ENCODE measurements around the gene AQP9.
"Not testable (repeated sequence)": the region's sequence is repeated elsewhere in the genome, so short reads cannot be mapped to it uniquely, and the experiment has no call there.

Gene AQP9

GRCh38 chr15:58182460-58183163, 44.4 kb downstream of the AQP9 start:
- DNase-seq = peak; percentile 70

- no peak for DNase-seq
Measured at GRCh38 chr15:58185439-58185838, 47.3 kb downstream of the AQP9 start.

GRCh38 chr15:58189148-58189811, 51.1 kb downstream of the AQP9 start:
- DNase-seq = no peak

GRCh38 chr15:58190419-58190818, 52.2 kb downstream of the AQP9 start:
- no peak for DNase-seq

- not testable (repeated sequence) for DNase-seq
Measured at GRCh38 chr15:58193636-58194035, 55.5 kb downstream of the AQP9 start.

GRCh38 chr15:58200739-58201138, 62.6 kb downstream of the AQP9 start:
- no peak for DNase-seq

- DNase-seq = no peak
Measured at GRCh38 chr15:58201516-58201915, 63.3 kb downstream of the AQP9 start.

- no peak for DNase-seq
Measured at GRCh38 chr15:58203537-58203936, 65.4 kb downstream of the AQP9 start.

GRCh38 chr15:58206151-58206550, 68.0 kb downstream of the AQP9 start:
- DNase-seq = no peak

- DNase-seq = not testable (repeated sequence)
Measured at GRCh38 chr15:58208217-58208616, 70.0 kb downstream of the AQP9 start.

- not testable (repeated sequence) for DNase-seq
Measured at GRCh38 chr15:58209007-58209481, 70.9 kb downstream of the AQP9 start.

GRCh38 chr15:58210031-58210430, 71.8 kb downstream of the AQP9 start:
- DNase-seq = not testable (repeated sequence)

- no peak for DNase-seq
Measured at GRCh38 chr15:58212909-58213526, 74.8 kb downstream of the AQP9 start.

GRCh38 chr15:58213587-58214338, 75.6 kb downstream of the AQP9 start:
- no peak for DNase-seq

- DNase-seq = no peak
Measured at GRCh38 chr15:58214591-58215340, 76.6 kb downstream of the AQP9 start.

GRCh38 chr15:58217460-58217859, 79.3 kb downstream of the AQP9 start:
- no peak for DNase-seq

- DNase-seq = no peak
Measured at GRCh38 chr15:58221591-58222241, 83.5 kb downstream of the AQP9 start.

- DNase-seq = no peak
Measured at GRCh38 chr15:58222679-58223078, 84.5 kb downstream of the AQP9 start.

GRCh38 chr15:58223432-58223831, 85.3 kb downstream of the AQP9 start:
- DNase-seq = no peak

GRCh38 chr15:58224068-58224467, 85.9 kb downstream of the AQP9 start:
- no peak for DNase-seq

GRCh38 chr15:58227706-58228543, 89.7 kb downstream of the AQP9 start:
- peak; percentile 81 for DNase-seq
